Heart right ventricle (tissue), 16 donors: Measurements from ENCODE around the gene RAC3. TPM values are rescaled to one million over a fixed set of nuclear protein-coding genes. Genes with fewer than 3 reads are reported as not detected.
A peak's percentile ranks its signal among the peaks of the same experiment; 100 is the strongest.

ENCODE experiments used
- ATAC-seq, 8 donors: fragments of 200-7000 bp; cut with Tn5 transposase; one replicate each; pipeline ENCODE4 v1.9.1; 2020; ENCODE audit warnings: mild to moderate bottlenecking in 8 of 8, moderate library complexity in 8 of 8, moderate number of reproducible peaks in 1 of 8
- DNase-seq, 2 donors: peaks; one replicate each; pipeline ENCODE4 v3.0.0-alpha.2; 2020
- H3K27ac ChIP-seq, 10 donors: fragments of 200-600 bp; sonication (generic) in 2 of 10; one replicate each; pipeline versions ENCODE4 v1.5.0 to v1.8.0; 2020 to 2022; ENCODE audit warnings: mild to moderate bottlenecking in 3 of 10
- H3K27me3 ChIP-seq, 7 donors: fragments of 200-600 bp; one replicate each; pipeline ENCODE4 v1.8.0; 2021 to 2022; ENCODE audit warnings: mild to moderate bottlenecking in 2 of 7
- H3K36me3 ChIP-seq, 9 donors: fragments of 200-600 bp; sonication (generic) in 1 of 9; one replicate each; pipeline versions ENCODE4 v1.5.0 to v1.8.0; 2020 to 2022; ENCODE audit warnings: mild to moderate bottlenecking in 2 of 9
- H3K4me1 ChIP-seq, 9 donors: fragments of 200-600 bp; sonication (generic) in 1 of 9; one replicate each; pipeline versions ENCODE4 v1.5.0 to v1.8.0; 2020 to 2022; ENCODE audit warnings: mild to moderate bottlenecking in 4 of 9
- H3K4me3 ChIP-seq, 10 donors: fragments of 200-600 bp; sonication (generic) in 2 of 10; one replicate each; pipeline versions ENCODE4 v1.5.0 to v1.8.0; 2020 to 2022; ENCODE audit warnings: mild to moderate bottlenecking in 7 of 10, moderate library complexity in 2 of 10
- H3K9me3 ChIP-seq, 11 donors: fragments of 200-600 bp in 10 of 11; sonication (generic) in 2 of 11; one replicate each; pipeline versions ENCODE4 v1.5.0 to v1.8.0; 2013 to 2022; ENCODE audit warnings: mild to moderate bottlenecking in 2 of 11, control low read depth in 1 of 11, moderate library complexity in 1 of 11
- CTCF ChIP-seq, 9 donors: fragments of 200-600 bp; sonication (generic) in 2 of 9; IDR thresholded peaks; one replicate each; pipeline versions ENCODE4 v1.5.0 to v1.8.0; 2021 to 2022; ENCODE audit warnings: antibody characterized with exemption in 9 of 9, mild to moderate bottlenecking in 5 of 9, moderate library complexity in 1 of 9
- WGBS, 2 donors: extraction: QIAGEN DNeasy Blood & Tissue Kit; methylation state at CpG; one replicate each; pipeline ENCODE4 v1.1.7; 2013; ENCODE audit warnings: inconsistent platforms in 1 of 2; 5-methylcytosine and 5-hydroxymethylcytosine counted together
- intact Hi-C, 10 donors: fragments of 100-400 bp; cut with DNase I; formaldehyde crosslinking; loops; one replicate each; pipeline versions ENCODE4 v1.11.1 to v1.14.2; 2022
- polyA plus RNA-seq, 2 donors: library from polyadenylated mRNA; stranded (reverse); fragments of 200-250 nt; gene quantifications; one replicate each; pipeline ENCODE4 v1.2.3, GENCODE V29; 2013
- total RNA-seq, 10 donors: library from RNA; stranded (reverse); fragmentation: NEBNext Ultra II Directional in 3 of 10; extraction: Animal tissue kit (Norgen Biotek cat#: 25700) in 3 of 10; gene quantifications; one replicate each; pipeline versions ENCODE4 v1.2.1 to v1.2.4, GENCODE V29; 2021 to 2023
- donor health status: Arrhythmogenic right ventricular cardiomyopathy.
- donor health status: ischemic (EF 13 %, LVEDD 7.1; RV severe dilation, severe dysfunction).
- donor health status: healthy with polysubstance abuse.
- donor health status: DM: no; HTN: yes; CAD: no.
- donor health status: DM: no; HTN: no; CAD: no.
- donor health status: ischemic (EF 25% LVEDD 6.9; RV normal size, moderate dysfunction).
- donor health status: ischemic (EF 25% LVEDD 5.7; RV mildly dilated, moderate dysfunction).
- donor health status: healthy.
- donor health status: DM: yes; HTN: yes; CAD: no.
- donor health status: Ischemic cardiomyopathy.
- donor health status: ischemic (EF 35%, LVEDD 5.7; RV mildly dilated, moderate dysfunction).
- donor health status: nonischemic (EF 11% LVEDD 7.7; RV severe dilation, severe dysfunction).
- donor health status: DM: yes; HTN: yes; CAD: no.
- donor health status: PGD.
- donor health status: ischemic (EF 29% LVEDD 5.4; RV normal size, mild dysfunction).
- donor health status: nonischemic (EF 23%, LVEDD 6.1; RV moderate dilation, normal function).

RAC3 gene
- total and polyA plus RNA-seq, 12 donors = 0.82 to 3.3 (median 1.1) TPM

DNA sequence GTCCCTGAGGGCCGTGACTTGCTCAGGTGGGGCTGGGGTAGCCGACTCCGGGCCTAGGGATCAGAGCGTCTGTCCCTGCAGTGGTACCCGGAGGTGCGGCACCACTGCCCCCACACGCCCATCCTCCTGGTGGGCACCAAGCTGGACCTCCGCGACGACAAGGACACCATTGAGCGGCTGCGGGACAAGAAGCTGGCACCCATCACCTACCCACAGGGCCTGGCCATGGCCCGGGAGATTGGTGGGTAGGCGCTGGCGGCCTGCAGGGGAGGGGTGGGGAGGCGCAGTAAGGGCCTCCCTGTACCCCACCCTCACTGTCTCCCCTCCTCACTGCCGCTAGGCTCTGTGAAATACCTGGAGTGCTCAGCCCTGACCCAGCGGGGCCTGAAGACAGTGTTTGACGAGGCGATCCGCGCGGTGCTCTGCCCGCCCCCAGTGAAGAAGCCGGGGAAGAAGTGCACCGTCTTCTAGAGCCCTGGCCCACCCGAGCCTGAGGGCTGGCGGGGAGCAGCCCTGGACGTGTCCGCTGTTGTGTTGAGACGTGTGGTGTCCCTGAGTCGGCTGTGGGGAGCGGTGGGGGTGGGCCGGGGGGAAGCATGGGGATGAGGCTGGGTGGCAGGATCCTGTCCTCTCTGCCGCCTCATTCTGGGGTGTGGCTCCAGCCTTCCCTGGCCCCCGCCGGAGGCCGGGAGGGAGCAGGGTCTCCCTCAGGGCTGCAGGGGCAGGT, 2.0 kb downstream of the RAC3 start:
- WGBS, 2 donors = 94 to 96% methylated on average over 35 to 38 of the region's 38 CpGs

DNA sequence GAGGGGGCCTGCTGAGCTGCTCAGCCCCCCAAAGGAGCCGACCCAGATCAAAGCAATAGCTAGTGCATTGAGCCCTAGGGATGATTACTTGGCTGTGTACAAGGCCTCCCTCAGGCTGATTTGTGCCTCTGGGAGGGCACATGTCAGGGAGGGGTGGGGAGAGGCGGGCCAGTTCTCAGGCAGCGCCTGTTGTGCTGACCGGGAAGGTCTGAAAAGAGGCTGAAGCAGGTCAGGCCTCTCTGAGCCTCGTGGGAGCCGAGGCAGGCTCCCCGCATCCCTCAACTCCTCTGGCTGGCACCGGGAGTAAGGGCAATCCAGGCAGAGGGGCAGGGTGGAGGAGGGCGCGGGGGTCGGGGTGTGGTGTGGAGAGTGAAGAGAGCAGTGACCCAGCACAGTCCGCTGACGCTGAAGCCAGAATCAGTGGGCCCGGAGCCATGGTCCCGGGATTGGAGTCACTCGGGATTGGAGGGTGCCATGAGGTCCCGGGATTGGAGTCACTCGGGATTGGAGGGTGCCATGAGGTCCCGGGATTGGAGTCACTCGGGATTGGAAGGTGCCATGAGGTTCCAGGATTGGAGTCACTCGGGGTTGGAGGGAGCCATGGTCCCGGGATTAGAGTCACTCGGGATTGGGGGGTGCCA, 3.0 kb downstream of the RAC3 start:
- Histone ChIP-seq H3K36me3 (peaks cover 0 to 9% (median 0%) of the 10 kb centered on the region in 9 donors), H3K4me1 (peaks cover 11 to 47% (median 40%) of the 10 kb centered on the region in 9 donors), H3K9me3 (no peaks in the 10 kb centered on the region), H3K4me3 (no peak overlapping the region), H3K27me3 (peaks cover 0 to 10% (median 6%) of the 10 kb centered on the region in 7 donors), H3K27ac (no peak overlapping the region)
- intact Hi-C loops = loop anchor here in 6 of 10 donors (5.0 to 10.0 kb wide), 5 partner anchors 63 to 290 kb away; partner anchors contain the start of gene FASN (in 2 of the 6)
- 76 to 81% methylated on average over 23 of the region's 23 CpGs for WGBS, 2 donors
- no peak for ATAC-seq
- DNase-seq = no peak
- no peak for TF ChIP-seq CTCF (IDR thresholded peaks at IDR 0.05)

More for the DNA sequence above, 2.0 kb downstream of the RAC3 start:
- no peak for TF ChIP-seq CTCF (IDR thresholded peaks at IDR 0.05)
- Histone ChIP-seq H3K4me1 (peaks cover 11 to 54% (median 41%) of the 10 kb centered on the region in 9 donors), H3K4me3 (no peak overlapping the region), H3K9me3 (no peaks in the 10 kb centered on the region), H3K36me3 (peaks cover 0 to 13% (median 0%) of the 10 kb centered on the region in 9 donors), H3K27me3 (peaks cover 0 to 10% (median 6%) of the 10 kb centered on the region in 7 donors), H3K27ac (no peak overlapping the region)
- ATAC-seq (no peak), DNase-seq (no peak)
- intact Hi-C loops = loop anchor here in 4 of 10 donors (5.0 to 10.0 kb wide), 4 partner anchors 69 to 291 kb away; no protein-coding TSS in a partner anchor

- TF ChIP-seq CTCF (IDR thresholded peaks at IDR 0.05) = no peak
- no peak overlapping the region for H3K4me3 ChIP-seq
- no peak for DNase-seq
- no peaks in the 10 kb centered on the region for H3K9me3 ChIP-seq
- no peak for ATAC-seq
- WGBS, 2 donors = 89 to 90% methylated on average over 8 of the region's 8 CpGs
- peaks cover 0 to 9% (median 0%) of the 10 kb centered on the region in 9 donors for H3K36me3 ChIP-seq
- peaks cover 6 to 37% (median 31%) of the 10 kb centered on the region in 9 donors for H3K4me1 ChIP-seq
- intact Hi-C loops = loop anchor here in 3 of 10 donors (5.0 to 10.0 kb wide), 2 partner anchors 62 to 289 kb away; partner anchors contain the start of gene FASN (in 2 of the 3)
- H3K27me3 ChIP-seq = peaks cover 0 to 10% (median 6%) of the 10 kb centered on the region in 7 donors
- H3K27ac ChIP-seq = no peak overlapping the region
These were observed 4.0 kb downstream of the RAC3 start for GRCh38 chr17:82035488-82035887.

- intact Hi-C loops = loop anchor here in 3 of 10 donors (5.0 to 10.0 kb wide), 2 partner anchors 61 to 289 kb away; partner anchors contain the start of gene FASN (in 2 of the 3)
- Histone ChIP-seq H3K27ac (peak overlapping the region in 6 of 10 donors; percentile 93 to 96 (median 94)), H3K4me1 (peaks cover 6 to 31% (median 25%) of the 10 kb centered on the region in 9 donors), H3K36me3 (peaks cover 0 to 9% (median 0%) of the 10 kb centered on the region in 9 donors), H3K9me3 (no peaks in the 10 kb centered on the region), H3K4me3 (peak overlapping the region; percentile 58 to 82 (median 72)), H3K27me3 (peaks cover 0 to 10% (median 6%) of the 10 kb centered on the region in 7 donors)
- peak in 1 of 8 donors; percentile 22 for ATAC-seq
- WGBS, 2 donors = 80 to 90% methylated on average over 18 to 20 of the region's 20 CpGs
- DNase-seq = no peak
- TF ChIP-seq CTCF (IDR thresholded peaks at IDR 0.05) = no peak
These were observed 4.6 kb downstream of the RAC3 start for GRCh38 chr17:82035956-82036633.
